Naive thymus-derived CD8-positive, alpha-beta T cell (primary cell): ENCODE measurements around the gene RAB8A. TPM values are rescaled to one million over a fixed set of nuclear protein-coding genes. Genes with fewer than 3 reads are reported as not detected.

Source experiments
- ATAC-seq, 2 donors: fragments of 150-1000 bp; cut with Tn5 transposase in 1 of 2; sonication (Bioruptor Pico), chemical (Tn5 transposase) in 1 of 2; 1 replicate in 1 of 2; 2 replicates in 1 of 2; pipeline ENCODE4 v1.10.0; 2021; ENCODE audit warnings: mild to moderate bottlenecking in 2 of 2, moderate library complexity in 2 of 2
- POLR2A ChIA-PET: fragments of 350-600 bp; sonication (Branson Sonifier 250); formaldehyde crosslinking; loops from one replicate; lab custom pipeline; 2021; ENCODE audit warnings: antibody characterized with exemption; lab: Charles Lee
- DNase-seq, 10 donors: peaks; one replicate each; pipeline versions ENCODE4 v3.0.0 to v3.0.0-alpha.2; 2020 to 2022
- H3K27ac Mint-ChIP-seq, 10 donors: one replicate each; pipeline ENCODE4 v1.8.0; 2020 to 2022; ENCODE audit warnings: mild to moderate bottlenecking in 10 of 10, mixed read lengths in 10 of 10, moderate library complexity in 4 of 10, inconsistent platforms in 1 of 10
- H3K27me3 Mint-ChIP-seq, 5 donors: one replicate each; pipeline ENCODE4 v1.8.0; 2021 to 2022; ENCODE audit warnings: mixed read lengths in 5 of 5
- H3K36me3 Mint-ChIP-seq, 3 donors: one replicate each; pipeline ENCODE4 v1.8.0; 2020 to 2022; ENCODE audit warnings: mixed read lengths in 3 of 3, mild to moderate bottlenecking in 2 of 3, inconsistent platforms in 1 of 3
- H3K4me1 Mint-ChIP-seq, 4 donors: one replicate each; pipeline ENCODE4 v1.8.0; 2021 to 2022; ENCODE audit warnings: mixed read lengths in 4 of 4
- H3K4me3 Mint-ChIP-seq, 10 donors: one replicate each; pipeline ENCODE4 v1.8.0; 2020 to 2022; ENCODE audit warnings: mild to moderate bottlenecking in 10 of 10, mixed read lengths in 10 of 10, moderate library complexity in 6 of 10, inconsistent platforms in 1 of 10
- H3K9me3 Mint-ChIP-seq, 9 donors: one replicate each; pipeline ENCODE4 v1.8.0; 2020 to 2022; ENCODE audit warnings: mixed read lengths in 9 of 9, mild to moderate bottlenecking in 3 of 9, inconsistent platforms in 1 of 9, moderate library complexity in 1 of 9
- polyA plus RNA-seq, 3 donors: library from polyadenylated mRNA; unstranded; fragments of 300-500 nt; fragmentation: Illumina TruSeq; gene quantifications; one replicate each; pipeline ENCODE4 v1.2.3, GENCODE V29; 2021
- total RNA-seq, 8 experiments: library from RNA in 2 of 8; stranded (reverse) in 2 of 8; gene quantifications; one replicate each; pipeline ENCODE4 v1.2.3 and lab custom pipeline; 2021 to 2026

RAB8A gene
- total RNA-seq, result 10 to 100 TPM; 66.5 to 88.3 TPM
- polyA plus RNA-seq, result 10 to 100 TPM; 65.6 to 69.8 (median 66.1) TPM
- 58.9 to 97.8 (median 75.3) reads per million in 6 experiments for total RNA-seq (lab: John Stamatoyannopoulos, UW)

GRCh38 chr19:16111160-16111908 lies at the start of gene RAB8A:
RAB8A (plus strand) TSS chr19:16111889; CDS start chr19:16111902, 13 bp downstream.
- peak within 1 kb of the TSS; percentile 94 to 99 (median 96) for H3K4me3 Mint-ChIP-seq
- DNase-seq, result peak; percentile 98 to 100 (median 99)
- no peaks in the 10 kb centered on the region for H3K27me3 Mint-ChIP-seq
- H3K9me3 Mint-ChIP-seq, result no peaks in the 10 kb centered on the region
- peak; percentile 93 for ATAC-seq
- peak within 1 kb of the TSS; percentile 92 to 100 (median 98) for H3K27ac Mint-ChIP-seq
- POLR2A ChIA-PET, result interaction anchor here (0.5 to 3.6 kb wide), 21 partner anchors 12 to 288 kb away, joined by 3 to 30 read pairs (median 5); partner anchors contain the start of genes HSH2D, KLF2 and TPM4
- peaks cover 0 to 14% (median 0%) of the 10 kb centered on the region in 3 donors for H3K36me3 Mint-ChIP-seq
- H3K4me1 Mint-ChIP-seq, result peaks cover 12 to 46% (median 41%) of the 10 kb centered on the region in 4 donors

- Mint-ChIP-seq H3K36me3 (peaks cover 0 to 4% (median 0%) of the 10 kb centered on the region in 3 donors), H3K4me3 (peak overlapping the region in 8 of 10 donors; percentile 1 to 50 (median 28)), H3K4me1 (peaks cover 17 to 29% (median 22%) of the 10 kb centered on the region in 4 donors), H3K27ac (peak overlapping the region in 5 of 10 donors; percentile 22 to 84 (median 70)), H3K9me3 (peaks cover 0 to 5% (median 0%) of the 10 kb centered on the region in 9 donors), H3K27me3 (no peaks in the 10 kb centered on the region)
- POLR2A ChIA-PET, result interaction anchor here (1.0 to 3.2 kb wide), 5 partner anchors 8 to 50 kb away, joined by 4 to 12 read pairs (median 7); partner anchors contain the start of gene RAB8A
- DNase-seq (peak in 7 of 10 donors; percentile 32 to 79 (median 70)), ATAC-seq (peak; percentile 95 to 99)
Observed at GRCh38 chr19:16061943-16062342, 49.7 kb upstream of the RAB8A start.

- Mint-ChIP-seq H3K4me3 (peak overlapping the region in 2 of 10 donors; percentile 25 to 39), H3K9me3 (no peaks in the 10 kb centered on the region), H3K4me1 (peaks cover 17 to 29% (median 22%) of the 10 kb centered on the region in 4 donors), H3K27me3 (no peaks in the 10 kb centered on the region), H3K36me3 (no peaks in the 10 kb centered on the region), H3K27ac (peak overlapping the region in 5 of 10 donors; percentile 28 to 76 (median 49))
- DNase-seq, result peak; percentile 37 to 77 (median 60)
- POLR2A ChIA-PET, result interaction anchor here (0.5 to 3.2 kb wide), 8 partner anchors 8 to 49 kb away, joined by 3 to 12 read pairs (median 6); partner anchors contain the start of gene RAB8A
- ATAC-seq, result peak in 1 of 2 donors; percentile 35
Observed at GRCh38 chr19:16062789-16063188, 48.9 kb upstream of the RAB8A start.

DNA sequence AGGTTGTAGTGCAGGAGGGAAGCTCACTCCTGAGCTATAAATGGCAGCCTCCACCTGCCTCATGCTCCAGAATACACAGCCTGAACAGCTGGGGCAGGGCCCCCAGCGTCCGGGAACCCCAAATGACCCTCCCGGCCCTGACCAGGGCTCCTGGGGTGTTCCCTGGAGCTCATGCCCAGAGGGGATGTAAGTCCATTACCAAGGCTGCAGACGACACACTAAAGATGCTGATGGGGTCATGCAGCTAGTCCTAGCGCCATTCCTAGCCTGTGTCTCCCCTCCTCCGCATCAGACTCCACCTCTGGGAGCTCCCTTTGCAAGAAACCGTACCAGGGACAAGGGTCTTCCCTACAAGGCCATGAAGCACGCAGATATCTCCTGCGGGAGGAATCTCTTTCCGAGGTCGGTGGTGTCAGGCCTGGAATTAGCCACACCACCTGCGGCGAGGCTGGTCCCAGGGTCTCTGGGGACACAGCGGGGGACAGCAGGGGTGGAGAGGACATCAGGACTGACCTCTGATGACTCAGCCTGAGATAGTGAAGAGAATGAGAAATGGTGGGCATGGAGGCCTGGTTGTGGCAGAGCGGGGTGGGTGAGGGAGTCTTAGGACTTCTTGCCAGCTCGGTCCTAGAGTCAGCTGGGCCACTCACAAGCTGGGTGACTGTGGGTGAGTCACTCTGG lies 47.3 kb upstream of the RAB8A start:
- Mint-ChIP-seq H3K27ac (no peak overlapping the region), H3K4me1 (peaks cover 15 to 29% (median 21%) of the 10 kb centered on the region in 4 donors), H3K9me3 (no peaks in the 10 kb centered on the region), H3K4me3 (no peak overlapping the region), H3K36me3 (no peaks in the 10 kb centered on the region), H3K27me3 (no peaks in the 10 kb centered on the region)
- no peak for DNase-seq
- POLR2A ChIA-PET, result interaction anchor here (1.1 to 3.2 kb wide), 3 partner anchors 13 to 48 kb away, joined by 4 to 12 read pairs (median 7); partner anchors contain the start of gene RAB8A
- ATAC-seq, result no peak

GRCh38 chr19:16066611-16067104 lies 45.0 kb upstream of the RAB8A start:
- no peaks in the 10 kb centered on the region for H3K27me3 Mint-ChIP-seq
- H3K36me3 Mint-ChIP-seq, result no peaks in the 10 kb centered on the region
- H3K4me3 Mint-ChIP-seq, result peak overlapping the region in 3 of 10 donors; percentile 1 to 54 (median 52)
- ATAC-seq (no peak), DNase-seq (peak in 9 of 10 donors; percentile 20 to 73 (median 42))
- peaks cover 17 to 27% (median 20%) of the 10 kb centered on the region in 4 donors for H3K4me1 Mint-ChIP-seq
- peak overlapping the region in 7 of 10 donors; percentile 4 to 79 (median 48) for H3K27ac Mint-ChIP-seq
- H3K9me3 Mint-ChIP-seq, result no peaks in the 10 kb centered on the region
- POLR2A ChIA-PET, result interaction anchor here (1.3 to 1.5 kb wide), 2 partner anchors 9 to 45 kb away, joined by 6 read pairs; partner anchors contain the start of genes RAB8A and TPM4

- ATAC-seq (no peak), DNase-seq (no peak)
- Mint-ChIP-seq H3K4me1 (peaks cover 15 to 20% (median 16%) of the 10 kb centered on the region in 4 donors), H3K27me3 (no peaks in the 10 kb centered on the region), H3K27ac (peak overlapping the region in 1 of 10 donors; percentile 48), H3K4me3 (no peak overlapping the region), H3K9me3 (no peaks in the 10 kb centered on the region), H3K36me3 (no peaks in the 10 kb centered on the region)
- POLR2A ChIA-PET, result interaction anchor here (1.1 kb wide), 1 partner anchor 231 kb away, joined by 4 read pairs; no protein-coding TSS in a partner anchor
Observed at GRCh38 chr19:16067205-16067938, 44.3 kb upstream of the RAB8A start.

DNA sequence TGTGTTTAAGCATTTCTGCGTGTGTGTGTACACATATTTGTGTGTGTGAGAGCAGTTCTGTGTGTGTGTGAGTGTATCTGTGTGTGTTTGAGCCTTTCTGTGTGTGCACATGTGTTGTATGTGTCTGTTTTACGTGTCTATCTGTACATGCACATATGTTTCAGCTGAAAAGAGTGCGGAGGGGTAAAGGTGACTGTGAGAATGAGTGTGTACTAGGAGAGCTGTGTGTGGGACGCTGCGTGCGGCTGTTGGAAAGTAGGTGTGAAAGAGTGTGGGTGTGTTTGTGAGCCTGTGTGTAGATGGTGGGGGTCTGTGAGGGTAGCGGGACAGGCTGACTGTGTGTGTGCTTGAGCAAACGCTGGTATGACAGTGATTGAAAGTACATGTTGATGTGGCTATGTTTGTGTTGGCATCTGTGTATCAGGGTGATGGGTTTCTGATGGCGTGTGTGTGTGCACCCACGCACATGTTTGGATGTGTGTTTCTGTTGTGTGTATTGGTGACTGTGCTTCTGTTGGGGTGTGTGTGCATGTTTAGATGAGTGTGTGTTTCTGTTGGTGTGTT lies 42.9 kb upstream of the RAB8A start:
- Mint-ChIP-seq H3K9me3 (no peaks in the 10 kb centered on the region), H3K4me3 (no peak overlapping the region), H3K4me1 (peaks cover 13 to 24% (median 18%) of the 10 kb centered on the region in 4 donors), H3K36me3 (no peaks in the 10 kb centered on the region), H3K27ac (no peak overlapping the region), H3K27me3 (no peaks in the 10 kb centered on the region)
- POLR2A ChIA-PET, result no interaction called here
- ATAC-seq, result no peak
- DNase-seq, result no peak

GRCh38 chr19:16069813-16070365 lies 41.8 kb upstream of the RAB8A start:
- DNase-seq (no peak), ATAC-seq (peak in 1 of 2 donors; percentile 10)
- Mint-ChIP-seq H3K27me3 (no peaks in the 10 kb centered on the region), H3K36me3 (no peaks in the 10 kb centered on the region), H3K9me3 (no peaks in the 10 kb centered on the region), H3K4me1 (peaks cover 22 to 35% (median 27%) of the 10 kb centered on the region in 4 donors), H3K27ac (no peak overlapping the region), H3K4me3 (peak overlapping the region in 4 of 10 donors; percentile 70 to 79 (median 78))
- POLR2A ChIA-PET, result interaction anchor here (0.5 to 2.6 kb wide), 15 partner anchors 8 to 259 kb away, joined by 4 to 46 read pairs (median 8); partner anchors contain the start of genes FAM32A, KLF2 and RAB8A

- POLR2A ChIA-PET, result interaction anchor here (0.5 to 2.6 kb wide), 21 partner anchors 8 to 301 kb away, joined by 3 to 46 read pairs (median 6); partner anchors contain the start of genes FAM32A, HSH2D, KLF2 and RAB8A
- peak; percentile 91 to 94 for ATAC-seq
- H3K27me3 Mint-ChIP-seq, result no peaks in the 10 kb centered on the region
- peaks cover 25 to 41% (median 33%) of the 10 kb centered on the region in 4 donors for H3K4me1 Mint-ChIP-seq
- no peaks in the 10 kb centered on the region for H3K9me3 Mint-ChIP-seq
- no peak overlapping the region for H3K27ac Mint-ChIP-seq
- peak; percentile 67 to 97 (median 86) for DNase-seq
- H3K36me3 Mint-ChIP-seq, result no peaks in the 10 kb centered on the region
- H3K4me3 Mint-ChIP-seq, result peak overlapping the region in 4 of 10 donors; percentile 70 to 79 (median 78)
Observed at GRCh38 chr19:16070366-16070990, 41.2 kb upstream of the RAB8A start.

DNA sequence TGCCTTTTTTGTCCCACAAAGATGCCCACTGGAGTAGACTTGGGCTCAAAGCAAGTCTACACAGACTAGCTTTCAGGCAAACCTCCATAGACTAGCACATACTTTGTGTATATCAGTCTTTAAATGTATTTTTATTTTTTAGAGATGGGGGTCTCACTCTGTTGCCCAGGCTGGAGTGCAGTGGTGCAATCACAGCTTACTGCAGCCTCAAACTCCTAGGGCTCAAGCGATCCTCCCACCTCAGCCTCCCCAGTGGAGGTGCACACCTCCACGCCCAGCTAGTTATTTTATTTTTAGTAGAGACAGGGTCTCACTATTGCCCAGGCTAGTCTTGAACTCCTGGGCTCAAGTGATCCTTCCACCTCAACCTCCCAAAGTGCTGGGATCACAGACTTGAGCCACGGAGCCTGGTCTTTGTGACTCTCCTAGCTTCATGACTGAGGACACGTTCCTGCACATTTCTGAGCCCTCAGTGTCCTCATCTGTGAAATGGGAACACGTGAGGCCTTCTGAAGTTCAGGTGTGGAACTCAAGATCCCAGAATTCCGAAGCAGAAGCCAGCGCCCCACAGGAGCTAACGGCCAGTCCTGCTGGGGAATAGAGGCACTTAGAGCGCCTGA lies 40.5 kb upstream of the RAB8A start:
- H3K27me3 Mint-ChIP-seq, result no peaks in the 10 kb centered on the region
- H3K4me1 Mint-ChIP-seq, result peaks cover 25 to 43% (median 38%) of the 10 kb centered on the region in 4 donors
- peak overlapping the region in 3 of 10 donors; percentile 77 to 79 (median 78) for H3K4me3 Mint-ChIP-seq
- H3K36me3 Mint-ChIP-seq, result no peaks in the 10 kb centered on the region
- H3K27ac Mint-ChIP-seq, result peak overlapping the region in 5 of 10 donors; percentile 46 to 81 (median 60)
- ATAC-seq (peak in 1 of 2 donors; percentile 6), DNase-seq (no peak)
- H3K9me3 Mint-ChIP-seq, result no peaks in the 10 kb centered on the region
- POLR2A ChIA-PET, result interaction anchor here (0.6 to 2.6 kb wide), 20 partner anchors 8 to 300 kb away, joined by 3 to 46 read pairs (median 6); partner anchors contain the start of genes FAM32A, HSH2D, KLF2 and RAB8A
